ENCODE results near the gene RNF214. TPM values are rescaled to one million over a fixed set of nuclear protein-coding genes. Genes with fewer than 3 reads are reported as not detected.
A peak's percentile ranks its signal among the peaks of the same experiment; 100 is the strongest.

RNF214 gene
- total and polyA plus RNA-seq, 8 donors = 6.7 to 21.6 (median 11.0) TPM

- Histone ChIP-seq H3K4me1 (peaks cover 34 to 66% (median 59%) of the 10 kb centered on the region in 4 donors), H3K4me3 (peak overlapping the region in 2 of 4 donors; percentile 64 to 93)
- intact Hi-C loops (cut with DNase I; ENCODE audit: low total_unique reads) = loop anchor here (5.0 to 10.0 kb wide), 2 partner anchors 43 to 85 kb away; partner anchors contain the start of gene BACE1
Measured at GRCh38 chr11:117229931-117230285, 2.6 kb upstream of the RNF214 start.

GRCh38 chr11:117230286-117230961 is 2.0 kb upstream of the RNF214 start:
- peak overlapping the region; percentile 96 to 99 (median 96) for H3K27ac ChIP-seq
- no peaks in the 10 kb centered on the region for H3K27me3 ChIP-seq
- peak overlapping the region in 3 of 4 donors; percentile 64 to 93 (median 76) for H3K4me3 ChIP-seq
- peaks cover 29 to 61% (median 53%) of the 10 kb centered on the region in 4 donors for H3K4me1 ChIP-seq
- H3K36me3 ChIP-seq = peaks cover 31 to 47% (median 43%) of the 10 kb centered on the region in 4 donors
- TF ChIP-seq POLR2A (IDR thresholded peaks at IDR 0.05) = no peak
- TF ChIP-seq POLR2AphosphoS5 (IDR thresholded peaks at IDR 0.05) = no peak
- TF ChIP-seq EP300 (IDR thresholded peaks at IDR 0.05) = no peak
- no peak for TF ChIP-seq CTCF (IDR thresholded peaks at IDR 0.05)
- WGBS, 5 donors = 35 to 51% (median 41%) methylated on average over 12 of the region's 12 CpGs
- no peaks in the 10 kb centered on the region for H3K9me3 ChIP-seq
- intact Hi-C loops (cut with DNase I; ENCODE audit: low total_unique reads) = loop anchor here (10.0 kb wide), 1 partner anchor 84 kb away; the partner anchor contains the start of gene BACE1
- no peak for DNase-seq

More at GRCh38 chr11:117229931-117230285, 2.6 kb upstream of the RNF214 start:
- peak overlapping the region in 3 of 5 donors; percentile 96 to 98 (median 96) for H3K27ac ChIP-seq
- TF ChIP-seq CTCF (IDR thresholded peaks at IDR 0.05) = no peak
- no peak for TF ChIP-seq POLR2A (IDR thresholded peaks at IDR 0.05)
- no peak for TF ChIP-seq EP300 (IDR thresholded peaks at IDR 0.05)
- no peak for TF ChIP-seq POLR2AphosphoS5 (IDR thresholded peaks at IDR 0.05)
- WGBS, 5 donors = 77 to 88% (median 85%) methylated on average over 5 of the region's 5 CpGs
- no peaks in the 10 kb centered on the region for H3K27me3 ChIP-seq
- H3K36me3 ChIP-seq = peaks cover 35 to 52% (median 48%) of the 10 kb centered on the region in 4 donors
- H3K9me3 ChIP-seq = no peaks in the 10 kb centered on the region
- DNase-seq = no peak

- Histone ChIP-seq H3K4me3 (peak overlapping the region; percentile 64 to 93 (median 80)), H3K4me1 (peaks cover 27 to 53% (median 46%) of the 10 kb centered on the region in 4 donors), H3K27me3 (no peaks in the 10 kb centered on the region), H3K36me3 (peaks cover 27 to 39% (median 37%) of the 10 kb centered on the region in 4 donors), H3K27ac (peak overlapping the region; percentile 96 to 99 (median 96)), H3K9me3 (no peaks in the 10 kb centered on the region)
- DNase-seq = peak in 1 of 2 donors; percentile 66
- WGBS, 5 donors = 3 to 6% (median 4%) methylated on average over 14 of the region's 14 CpGs
- no peak for TF ChIP-seq CTCF (IDR thresholded peaks at IDR 0.05)
- intact Hi-C loops (cut with DNase I; ENCODE audit: low total_unique reads) = loop anchor here (10.0 kb wide), 1 partner anchor 84 kb away; the partner anchor contains the start of gene BACE1
Measured at GRCh38 chr11:117230999-117231841, 1.3 kb upstream of the RNF214 start.

GRCh38 chr11:117231842-117232091 is 704 bp upstream of the RNF214 start, which contains the start of gene PCSK7:
TSS of gene PCSK7 (minus strand) at chr11:117232073. CDS start at chr11:117229844, 2,229 bp downstream.
- Histone ChIP-seq H3K36me3 (peaks cover 27 to 42% (median 35%) of the 10 kb centered on the region in 4 donors), H3K9me3 (no peaks in the 10 kb centered on the region), H3K27ac (peak within 1 kb of the TSS; percentile 96 to 99 (median 96)), H3K4me3 (peak within 1 kb of the TSS; percentile 64 to 93 (median 80)), H3K4me1 (peaks cover 27 to 48% (median 42%) of the 10 kb centered on the region in 4 donors), H3K27me3 (no peaks in the 10 kb centered on the region)
- intact Hi-C loops (cut with DNase I; ENCODE audit: low total_unique reads) = loop anchor here (10.0 kb wide), 1 partner anchor 83 kb away; the partner anchor contains the start of gene BACE1
- 0 to 2% (median 0%) methylated on average over 13 of the region's 13 CpGs; no CpG with 5 or more reads in 1 of the 5 donors for WGBS, 5 donors
- TF ChIP-seq POLR2AphosphoS5 (IDR thresholded peaks at IDR 0.05) (peak in 2 of 3 donors; percentile 74 to 80), CTCF (IDR thresholded peaks at IDR 0.05) (no peak)
- peak in 1 of 2 donors; percentile 77 for DNase-seq

Measured in stomach (tissue), 9 donors.